Renal cortex interstitium (tissue), 11 donors: ENCODE measurements around the gene RASD2. TPM values are rescaled to one million over a fixed set of nuclear protein-coding genes. Genes with fewer than 3 reads are reported as not detected.
"Not testable (repeated sequence)": the region's sequence is repeated elsewhere in the genome, so short reads cannot be mapped to it uniquely, and the experiment has no call there.

Experiments used
- DNase-seq, 11 donors: peaks; one replicate each; pipeline ENCODE4 v3.0.0-alpha.2; 2013; ENCODE audit warnings: low read depth in 9 of 11, low spot score in 4 of 11; ENCODE audit errors: extremely low read depth in 1 of 11
- polyA plus RNA-seq, 3 donors: library from polyadenylated mRNA; unstranded; fragments of 120-200 nt; gene quantifications; one replicate each; pipeline ENCODE4 v1.2.1, GENCODE V29; 2013; ENCODE audit not compliant: insufficient read length in 3 of 3

The RASD2 gene
- polyA plus RNA-seq, 3 donors: 2.1 to 2.2 (median 2.1) TPM

DNA sequence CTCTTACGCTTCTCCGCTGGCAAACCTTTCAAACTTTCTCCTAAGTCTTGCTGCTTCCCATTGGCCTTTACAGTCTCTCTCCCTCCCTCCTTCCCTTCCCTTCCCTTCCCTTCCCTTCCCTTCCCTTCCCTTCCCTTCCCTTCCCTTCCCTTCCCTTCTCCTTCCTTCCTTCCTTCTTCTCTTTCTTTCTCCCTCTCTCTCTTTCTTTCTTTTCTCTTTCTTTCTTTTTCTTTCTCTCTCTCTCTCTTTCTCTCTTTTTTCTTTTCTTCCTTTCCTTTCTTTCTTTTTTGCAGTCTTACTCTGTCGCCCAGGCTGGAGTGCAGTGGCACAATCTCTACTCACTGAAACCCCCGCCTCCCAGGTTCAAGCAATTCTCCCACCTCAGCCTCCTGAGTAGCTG is 24.7 kb upstream of the RASD2 start:
- not testable (repeated sequence) for DNase-seq

GRCh38 chr22:35516723-35517122 is 23.9 kb upstream of the RASD2 start:
- DNase-seq: no peak

- no peak for DNase-seq
These were observed 23.4 kb upstream of the RASD2 start for GRCh38 chr22:35517207-35517606.

DNA sequence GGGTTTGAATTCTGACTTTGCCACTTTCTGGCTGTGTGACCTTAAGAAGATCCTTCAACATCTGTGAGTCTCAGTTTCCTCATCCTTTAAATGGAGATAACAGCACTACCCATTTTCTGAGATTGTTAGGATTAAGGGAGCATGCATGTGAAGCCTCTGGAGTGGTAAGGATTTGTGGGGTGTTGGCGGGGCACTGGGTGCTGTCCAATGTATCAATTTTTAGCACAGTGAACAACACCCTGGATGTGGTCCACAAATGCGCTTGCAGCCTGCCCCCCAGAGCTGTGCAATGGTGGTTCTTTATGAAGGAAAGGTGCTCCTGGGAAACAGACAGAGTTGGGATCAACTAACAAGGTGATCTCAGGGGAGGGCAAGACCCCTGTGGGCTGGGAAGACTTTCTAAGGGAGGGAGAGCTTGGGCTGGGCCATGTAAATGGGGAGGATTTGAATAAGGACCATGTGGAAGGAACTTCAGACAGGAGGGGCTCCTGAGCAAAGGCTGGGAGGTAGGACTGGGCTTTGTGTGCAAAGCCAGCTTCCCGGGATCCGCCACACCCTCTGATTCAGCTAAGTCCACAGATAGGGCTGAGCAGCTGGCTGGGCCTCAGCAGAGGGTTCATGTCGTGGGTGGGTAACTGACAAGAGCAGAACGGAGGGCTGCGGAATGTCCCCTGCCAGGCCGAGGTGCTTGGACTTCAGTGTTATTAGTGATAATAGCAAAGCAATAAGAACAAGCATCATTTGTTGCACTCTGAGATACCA is 22.7 kb upstream of the RASD2 start:
- DNase-seq: no peak

DNA sequence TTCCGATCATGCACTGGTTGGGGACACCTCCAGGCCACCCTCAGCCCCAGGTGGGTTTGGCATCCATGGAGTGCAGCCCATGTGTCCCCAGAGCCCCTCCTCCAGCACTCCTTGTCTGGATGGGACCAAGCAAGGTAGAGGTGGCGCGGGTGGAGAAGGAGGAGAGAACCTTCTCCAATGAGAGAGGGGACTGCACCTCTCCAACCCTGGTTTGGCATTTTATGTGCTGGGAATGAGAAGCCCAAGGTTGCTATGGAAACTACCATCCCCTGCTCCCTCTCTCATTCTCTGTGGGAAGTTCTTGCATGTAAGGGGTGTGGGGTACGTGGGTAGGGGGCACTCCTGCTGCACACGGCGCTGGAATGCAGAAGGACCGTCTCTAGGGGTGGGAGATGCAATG is 21.8 kb upstream of the RASD2 start:
- no peak for DNase-seq

DNA sequence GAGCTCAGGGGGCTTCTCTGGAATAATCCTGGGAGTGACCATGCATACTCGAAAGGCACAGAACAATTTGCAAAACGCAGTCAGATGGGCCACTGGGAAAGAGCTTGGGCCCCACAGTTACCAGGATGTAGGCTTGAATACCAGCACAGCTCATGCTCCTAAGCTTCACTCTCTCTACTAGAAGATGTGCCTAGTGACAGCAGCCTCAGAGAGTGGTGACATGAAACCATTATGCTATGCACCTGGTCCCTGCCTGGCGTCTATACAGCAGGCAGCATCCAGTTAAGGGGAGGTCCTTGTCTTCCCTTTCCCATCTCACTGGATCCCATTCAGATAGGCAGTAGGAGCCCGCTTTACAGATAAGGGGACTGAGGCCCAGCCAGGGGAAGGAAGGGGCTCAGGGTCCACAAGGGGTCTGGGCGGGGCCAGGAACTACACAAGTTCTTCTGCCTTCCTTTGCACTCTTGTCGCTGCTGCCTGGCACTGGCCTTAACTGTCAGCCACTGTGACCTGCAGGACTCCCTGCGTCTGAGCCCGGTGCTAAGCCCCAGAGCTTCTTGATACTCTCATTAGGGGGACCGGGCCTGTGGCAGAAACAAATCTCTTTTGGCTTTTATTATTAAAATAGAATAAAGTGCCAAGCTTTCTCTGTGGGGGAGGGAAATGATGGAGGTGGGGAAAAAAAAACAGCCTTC is 21.2 kb upstream of the RASD2 start:
- no peak for DNase-seq

GRCh38 chr22:35521358-35522224 is 19.0 kb upstream of the RASD2 start:
- DNase-seq: no peak

DNA sequence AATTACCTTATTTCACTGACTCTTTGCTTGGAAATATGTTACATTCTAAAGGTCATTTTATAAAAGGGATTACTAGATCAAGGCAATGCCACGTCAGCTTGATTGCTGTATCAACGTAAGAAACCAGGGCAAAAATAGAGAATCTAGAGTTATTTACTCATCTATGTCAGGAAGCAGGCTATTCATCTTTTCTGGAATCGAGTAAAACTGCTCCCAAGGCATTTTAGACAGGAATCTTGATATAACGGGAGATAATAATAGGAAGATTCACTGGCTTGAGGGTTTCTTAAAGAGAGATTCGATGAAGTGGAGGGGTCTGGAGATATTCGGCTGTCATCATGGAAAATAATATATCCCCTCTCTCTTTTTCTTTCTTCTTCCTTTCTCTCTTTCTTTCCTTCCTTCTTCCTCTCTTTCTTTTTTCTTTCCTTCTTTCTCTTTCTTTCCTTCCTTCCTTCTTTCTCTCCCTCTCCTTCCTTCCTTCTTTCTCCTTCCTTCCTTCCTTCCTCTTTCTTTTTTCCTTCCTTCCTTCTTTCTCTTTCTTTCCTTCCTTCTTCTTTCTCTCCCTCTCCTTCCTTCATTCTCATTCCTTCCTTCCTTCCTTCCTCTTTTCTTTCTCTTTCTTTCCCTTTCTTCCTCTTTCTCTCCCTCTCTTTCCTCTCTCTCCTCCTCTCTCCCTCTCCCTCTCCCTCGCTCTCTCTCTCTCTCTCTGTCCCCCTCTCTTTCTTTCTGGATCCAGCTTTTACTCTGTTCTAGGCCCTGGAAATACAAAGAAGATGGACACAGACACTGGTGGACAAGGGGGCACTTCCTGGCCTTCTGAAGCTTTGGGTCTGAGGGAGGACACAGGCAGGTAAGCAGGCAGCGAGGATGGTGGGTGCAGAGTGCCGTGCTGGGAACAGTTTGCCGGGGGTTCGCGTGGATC is 18.1 kb upstream of the RASD2 start:
- no peak for DNase-seq

GRCh38 chr22:35523167-35523947 is 17.3 kb upstream of the RASD2 start:
- DNase-seq: no peak

DNA sequence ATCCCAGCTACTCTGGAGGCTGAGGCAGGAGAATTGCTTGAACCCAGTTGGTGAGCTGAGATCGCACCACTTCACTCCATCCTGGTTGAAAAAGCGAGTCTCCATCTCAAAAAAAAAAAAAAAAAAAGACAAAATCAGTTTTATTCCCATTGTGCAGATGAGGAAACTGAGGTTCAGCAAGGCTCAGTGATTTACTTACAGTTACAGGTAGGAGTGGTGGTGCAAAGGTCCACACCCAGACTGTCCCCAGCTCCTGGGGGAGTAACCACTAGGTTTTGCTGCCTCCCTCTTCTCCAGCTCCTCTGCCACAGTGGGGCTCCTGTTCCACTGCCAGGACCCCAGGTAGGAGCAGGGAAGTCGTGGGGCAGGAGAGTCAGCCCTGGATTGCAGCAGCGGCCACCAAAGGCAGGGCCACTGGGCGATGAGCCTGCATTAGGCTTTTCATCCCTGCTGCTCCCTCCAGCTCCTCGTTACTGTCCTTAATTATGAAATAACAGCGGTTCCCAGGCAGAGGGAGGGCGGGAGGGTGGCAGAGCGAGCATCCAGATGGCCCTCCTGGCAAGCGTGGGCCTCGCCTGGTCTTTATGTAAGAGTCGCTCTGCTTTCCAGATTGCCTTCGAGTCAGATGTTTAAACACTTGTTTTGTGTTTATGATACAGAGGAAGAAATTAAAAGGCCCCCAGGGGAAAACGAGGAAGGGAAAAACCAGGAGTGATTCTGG is 15.5 kb upstream of the RASD2 start:
- DNase-seq: no peak

GRCh38 chr22:35525687-35526332 is 14.8 kb upstream of the RASD2 start:
- no peak for DNase-seq

DNA sequence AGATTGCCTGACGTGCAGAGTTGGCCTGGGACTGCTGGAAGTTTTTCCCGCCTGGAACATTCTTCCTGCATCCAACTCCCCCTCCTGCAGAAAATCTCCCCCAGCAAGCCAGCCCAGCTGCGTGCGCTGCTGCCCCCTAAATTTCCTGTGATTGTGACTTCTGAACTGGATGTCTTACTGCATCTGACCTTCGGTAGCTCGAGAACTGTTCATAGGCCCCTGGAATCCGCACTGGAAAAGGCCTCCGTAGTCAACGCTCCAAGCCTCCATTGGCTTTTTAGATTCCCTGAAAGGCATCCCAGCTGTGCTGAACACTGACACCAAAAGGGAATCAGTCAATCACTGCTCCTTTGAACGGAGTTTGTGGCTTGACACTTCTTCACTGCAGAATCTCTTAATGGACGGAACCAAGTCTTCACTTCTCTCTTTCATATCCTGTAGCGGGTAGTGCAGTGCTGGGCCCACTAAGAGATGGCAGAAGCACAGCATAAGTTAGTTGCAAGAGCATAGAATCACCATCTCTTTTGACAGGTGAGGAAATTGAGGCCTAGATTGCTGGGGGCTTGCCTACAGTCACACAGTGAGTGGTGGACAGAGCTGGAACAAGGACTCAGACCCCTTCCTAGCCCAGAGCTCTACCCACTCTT is 14.2 kb upstream of the RASD2 start:
- no peak for DNase-seq

DNA sequence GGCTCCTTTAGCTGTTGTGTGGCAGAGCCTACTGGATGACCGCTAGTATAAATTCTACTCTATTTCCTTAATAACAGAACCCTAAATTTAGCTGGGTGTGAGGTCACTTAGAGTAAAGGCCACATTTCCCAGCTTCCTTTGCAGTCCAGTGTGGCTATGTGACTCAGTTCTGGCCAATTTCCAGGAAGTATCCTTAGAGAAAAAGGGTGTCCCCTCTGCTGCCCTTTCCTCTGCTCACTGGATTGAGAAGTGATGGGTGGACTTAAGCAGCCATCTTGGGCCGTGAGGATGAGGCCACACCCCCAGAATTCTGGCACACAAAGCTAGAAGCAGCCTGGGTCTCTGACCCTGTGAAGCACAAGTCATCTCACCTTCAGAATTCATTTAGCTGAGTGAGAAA is 11.7 kb upstream of the RASD2 start:
- DNase-seq: no peak

GRCh38 chr22:35530700-35531099 is 9.9 kb upstream of the RASD2 start:
- DNase-seq: no peak

GRCh38 chr22:35531202-35531601 is 9.4 kb upstream of the RASD2 start:
- no peak for DNase-seq

DNA sequence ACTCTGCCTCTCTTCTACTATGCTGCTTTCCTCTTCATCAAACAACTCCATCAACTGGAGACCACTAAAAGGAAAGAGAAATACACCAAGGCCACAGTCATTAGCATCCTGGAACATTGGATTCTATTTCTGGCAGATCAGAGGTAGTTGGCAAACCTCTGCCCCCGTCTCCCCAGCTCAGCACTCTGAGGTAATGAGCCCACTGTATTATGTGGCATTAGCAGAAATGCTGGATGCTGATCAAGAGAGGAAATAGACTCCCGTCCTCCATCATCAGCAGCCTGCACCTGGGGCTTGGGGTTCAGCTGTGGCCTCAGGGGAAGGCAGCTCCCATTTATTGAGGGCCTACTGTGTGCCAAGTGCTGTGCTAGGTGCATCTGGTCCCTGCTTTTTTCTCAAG is 9.0 kb upstream of the RASD2 start:
- no peak for DNase-seq
